GM18498 (cell line): ENCODE data around the gene ACOT4.
"Not testable (repeated sequence)": the region's sequence is repeated elsewhere in the genome, so short reads cannot be mapped to it uniquely, and the experiment has no call there.

Source experiments
- ATAC-seq: cut with Tn5 transposase; IDR thresholded peaks from one replicate; pipeline ENCODE4 v1.9.1; 2021; ENCODE audit warnings: mild to moderate bottlenecking, moderate library complexity; ENCODE audit not compliant: unreplicated experiment

ACOT4 gene, protein sequence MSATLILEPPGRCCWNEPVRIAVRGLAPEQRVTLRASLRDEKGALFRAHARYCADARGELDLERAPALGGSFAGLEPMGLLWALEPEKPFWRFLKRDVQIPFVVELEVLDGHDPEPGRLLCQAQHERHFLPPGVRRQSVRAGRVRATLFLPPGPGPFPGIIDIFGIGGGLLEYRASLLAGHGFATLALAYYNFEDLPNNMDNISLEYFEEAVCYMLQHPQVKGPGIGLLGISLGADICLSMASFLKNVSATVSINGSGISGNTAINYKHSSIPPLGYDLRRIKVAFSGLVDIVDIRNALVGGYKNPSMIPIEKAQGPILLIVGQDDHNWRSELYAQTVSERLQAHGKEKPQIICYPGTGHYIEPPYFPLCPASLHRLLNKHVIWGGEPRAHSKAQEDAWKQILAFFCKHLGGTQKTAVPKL

DNA sequence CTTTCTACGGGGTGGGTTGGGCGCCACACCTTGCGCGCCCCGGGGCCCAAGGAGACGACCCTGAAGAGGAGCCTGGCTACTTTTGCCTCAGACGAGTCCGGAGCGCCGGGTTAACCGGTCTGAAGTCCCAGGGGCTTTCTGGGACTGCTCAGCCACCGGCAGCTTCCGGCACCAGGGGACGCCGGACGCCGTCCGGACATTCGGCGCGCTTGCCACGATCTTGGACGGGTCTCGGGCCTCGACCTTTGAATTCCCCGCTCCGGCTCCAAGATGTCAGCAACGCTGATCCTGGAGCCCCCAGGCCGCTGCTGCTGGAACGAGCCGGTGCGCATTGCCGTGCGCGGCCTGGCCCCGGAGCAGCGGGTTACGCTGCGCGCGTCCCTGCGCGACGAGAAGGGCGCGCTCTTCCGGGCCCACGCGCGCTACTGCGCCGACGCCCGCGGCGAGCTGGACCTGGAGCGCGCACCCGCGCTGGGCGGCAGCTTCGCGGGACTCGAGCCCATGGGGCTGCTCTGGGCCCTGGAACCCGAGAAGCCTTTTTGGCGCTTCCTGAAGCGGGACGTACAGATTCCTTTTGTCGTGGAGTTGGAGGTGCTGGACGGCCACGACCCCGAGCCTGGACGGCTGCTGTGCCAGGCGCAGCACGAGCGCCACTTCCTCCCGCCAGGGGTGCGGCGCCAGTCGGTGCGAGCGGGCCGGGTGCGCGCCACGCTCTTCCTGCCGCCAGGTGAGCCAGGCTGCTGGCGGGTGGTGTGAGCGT lies at the start of gene ACOT4:
TSS of gene ACOT4 (plus strand) at position 184 of the 760 bp plus-strand sequence. CDS start at position 271, 87 bp downstream.
- ATAC-seq, result peak; percentile 65

DNA sequence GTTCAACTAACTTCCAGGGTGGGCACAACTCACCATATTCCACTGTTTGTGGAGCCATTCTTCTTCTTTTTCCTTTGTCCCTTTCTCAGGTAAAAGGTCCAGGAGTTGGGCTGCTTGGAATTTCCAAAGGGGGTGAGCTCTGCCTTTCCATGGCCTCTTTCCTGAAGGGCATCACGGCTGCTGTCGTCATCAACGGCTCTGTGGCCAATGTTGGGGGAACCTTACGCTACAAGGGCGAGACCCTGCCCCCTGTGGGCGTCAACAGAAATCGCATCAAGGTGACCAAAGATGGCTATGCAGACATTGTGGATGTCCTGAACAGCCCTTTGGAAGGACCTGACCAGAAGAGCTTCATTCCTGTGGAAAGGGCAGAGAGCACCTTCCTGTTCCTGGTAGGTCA lies 48.7 kb upstream of the ACOT4 start:
- not testable (repeated sequence) for ATAC-seq

DNA sequence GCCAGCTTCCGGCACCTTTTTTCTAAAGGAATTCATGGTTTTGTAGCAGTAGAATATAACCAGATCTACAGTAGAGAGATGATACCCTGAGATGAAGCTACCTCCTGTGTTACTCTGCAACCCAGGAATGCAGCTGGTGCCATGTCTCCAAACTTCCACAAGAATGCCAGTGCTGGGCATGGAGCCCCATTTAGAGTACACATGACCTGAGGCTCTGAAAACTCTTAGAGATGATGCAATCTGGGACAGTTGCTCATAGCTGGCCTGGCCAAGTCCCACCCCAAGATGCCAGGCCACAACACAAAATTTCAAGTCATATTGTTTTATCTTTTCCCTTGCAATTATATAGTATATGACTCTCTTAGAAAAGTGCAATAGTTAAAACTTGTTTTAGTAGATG lies 46.3 kb upstream of the ACOT4 start:
- not testable (repeated sequence) for ATAC-seq

DNA sequence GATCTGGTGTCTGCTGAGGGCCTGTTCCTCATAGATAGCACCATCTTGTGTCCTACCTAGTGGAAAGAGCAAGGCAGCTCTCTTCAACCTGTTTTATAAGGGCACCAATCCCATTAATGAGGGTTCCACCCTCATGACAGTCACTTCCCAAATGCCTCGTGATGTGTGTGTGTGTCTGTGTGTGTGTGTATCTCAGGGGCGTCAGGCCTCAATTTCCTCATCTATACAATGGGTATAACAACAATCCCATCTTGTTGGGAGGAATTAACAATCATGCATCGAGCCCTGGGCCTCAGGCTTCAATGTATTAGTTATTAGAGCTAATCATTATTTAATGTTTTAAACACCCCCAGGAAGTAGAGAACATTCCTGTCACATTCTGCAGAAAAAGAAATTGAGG lies 42.6 kb upstream of the ACOT4 start:
- not testable (repeated sequence) for ATAC-seq

DNA sequence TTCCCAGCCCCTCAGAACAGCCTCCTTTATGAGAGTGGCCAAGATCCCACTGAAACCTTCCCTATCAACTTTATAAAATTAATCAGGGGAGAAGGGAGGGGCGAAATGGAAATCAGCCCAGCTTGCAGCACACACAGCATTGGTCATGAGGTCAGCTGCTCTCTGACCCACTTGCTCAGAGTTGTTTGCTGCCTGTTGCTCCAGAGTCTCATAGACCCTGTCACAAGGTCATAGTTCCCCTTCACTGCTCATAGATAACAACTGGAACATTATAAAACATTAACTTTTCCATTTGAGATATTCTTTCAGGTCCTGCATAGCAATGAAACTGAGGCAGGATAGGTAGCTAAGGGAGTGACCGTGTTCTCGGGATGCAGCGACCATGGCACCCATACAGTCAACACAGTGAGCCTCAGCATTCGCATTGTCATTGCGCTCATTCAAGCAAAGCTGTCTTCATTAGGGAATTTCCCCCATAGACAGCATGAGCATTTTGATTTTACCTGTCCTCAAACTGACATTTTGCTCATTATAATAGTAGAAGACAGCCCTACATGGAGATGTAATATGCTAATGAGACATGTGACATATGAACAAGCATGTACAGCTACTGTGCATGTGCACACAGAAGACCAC lies 41.7 kb upstream of the ACOT4 start:
- ATAC-seq, result not testable (repeated sequence)

- no peak for ATAC-seq
These were observed 37.8 kb upstream of the ACOT4 start for GRCh38 chr14:73553845-73554244.

- not testable (repeated sequence) for ATAC-seq
These were observed 34.5 kb upstream of the ACOT4 start for GRCh38 chr14:73557201-73557600.

DNA sequence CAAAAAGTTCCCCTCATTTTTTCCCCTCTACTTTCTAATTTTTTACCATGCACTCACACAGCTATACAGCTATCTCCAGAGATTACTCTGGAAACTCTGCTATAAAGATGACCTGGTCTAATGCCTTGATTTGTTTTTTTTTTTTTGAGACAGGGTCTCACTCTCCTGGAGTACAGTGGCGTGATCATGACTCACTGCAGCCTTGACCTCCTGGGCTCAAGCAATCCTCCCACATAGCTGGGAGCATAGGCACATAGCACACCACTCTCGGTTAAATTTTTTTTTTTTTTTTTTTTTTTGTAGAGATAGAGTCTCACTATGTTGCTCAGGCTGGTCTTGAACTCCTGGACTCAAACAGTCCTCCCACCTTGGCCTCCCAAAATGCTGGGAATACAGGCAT lies 33.4 kb upstream of the ACOT4 start:
- ATAC-seq, result not testable (repeated sequence)

DNA sequence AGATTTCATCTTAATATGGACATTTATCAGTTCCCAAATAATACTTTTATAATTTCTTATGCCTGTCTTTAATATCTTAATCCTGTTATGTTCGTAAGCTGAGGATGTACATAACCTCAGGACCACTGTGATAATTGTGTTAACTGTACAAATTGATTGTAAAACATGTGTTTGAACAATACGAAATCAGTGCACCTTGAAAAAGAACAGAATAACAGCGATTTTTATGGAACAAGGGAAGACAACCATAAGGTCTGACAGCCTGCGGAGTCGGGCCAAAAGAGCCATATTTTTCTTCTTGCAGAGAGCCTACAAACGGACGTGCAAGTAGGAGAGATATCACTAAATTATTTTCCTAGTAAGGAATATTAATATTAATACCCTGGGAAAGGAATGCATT lies 29.4 kb upstream of the ACOT4 start:
- not testable (repeated sequence) for ATAC-seq

- not testable (repeated sequence) for ATAC-seq
These were observed 29.0 kb upstream of the ACOT4 start for GRCh38 chr14:73562696-73563095.

- ATAC-seq, result not testable (repeated sequence)
These were observed 25.2 kb upstream of the ACOT4 start for GRCh38 chr14:73566431-73566830.

GRCh38 chr14:73566935-73567334 lies 24.7 kb upstream of the ACOT4 start:
- not testable (repeated sequence) for ATAC-seq

GRCh38 chr14:73567358-73567757 lies 24.3 kb upstream of the ACOT4 start:
- ATAC-seq, result no peak

GRCh38 chr14:73567951-73568885 lies 23.5 kb upstream of the ACOT4 start:
- no peak for ATAC-seq

DNA sequence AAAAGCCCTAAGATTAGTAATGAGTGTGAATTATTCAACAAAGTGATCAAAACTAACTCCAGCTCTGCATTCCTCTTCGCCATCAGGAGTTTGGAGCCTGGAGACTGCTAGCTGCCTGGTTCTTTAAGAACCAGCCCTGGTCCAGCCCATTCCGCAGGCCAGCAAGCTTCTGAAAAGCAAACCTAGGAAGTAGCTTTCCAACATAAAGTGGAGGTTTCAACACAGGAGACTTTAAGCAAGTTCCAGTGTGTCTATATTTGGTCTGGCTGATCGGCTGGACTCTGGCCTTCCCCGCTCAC lies 22.8 kb upstream of the ACOT4 start:
- ATAC-seq, result not testable (repeated sequence)

- peak; percentile 63 for ATAC-seq
These were observed 22.3 kb upstream of the ACOT4 start, which contains the start of gene ACOT2 for GRCh38 chr14:73569185-73569958. Gene ACOT2 (plus strand): TSS chr14:73569213. CDS start chr14:73569241, 28 bp downstream.

- peak; percentile 45 for ATAC-seq
These were observed 20.8 kb upstream of the ACOT4 start for GRCh38 chr14:73570913-73571312.

DNA sequence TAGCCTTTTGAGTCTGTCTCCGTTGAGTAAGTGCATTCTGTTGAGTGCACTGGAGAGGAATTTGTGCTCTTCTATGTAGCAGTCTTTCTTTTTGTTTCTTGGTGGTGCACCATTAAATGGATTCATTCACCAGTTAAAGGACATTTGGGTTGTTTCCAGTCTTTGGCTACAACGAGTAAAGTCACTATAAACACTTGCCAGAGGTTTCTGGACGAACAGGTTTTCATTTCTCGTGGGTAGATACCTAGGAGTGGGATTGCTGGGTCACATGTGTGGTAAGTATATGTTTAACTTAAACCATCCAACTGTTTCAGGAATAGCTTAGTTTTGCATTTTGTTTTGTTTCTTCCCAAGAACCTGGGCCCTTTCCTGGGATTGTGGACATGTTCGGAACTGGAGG lies 18.6 kb upstream of the ACOT4 start:
- not testable (repeated sequence) for ATAC-seq

GRCh38 chr14:73573740-73574139 lies 17.9 kb upstream of the ACOT4 start:
- ATAC-seq, result not testable (repeated sequence)

DNA sequence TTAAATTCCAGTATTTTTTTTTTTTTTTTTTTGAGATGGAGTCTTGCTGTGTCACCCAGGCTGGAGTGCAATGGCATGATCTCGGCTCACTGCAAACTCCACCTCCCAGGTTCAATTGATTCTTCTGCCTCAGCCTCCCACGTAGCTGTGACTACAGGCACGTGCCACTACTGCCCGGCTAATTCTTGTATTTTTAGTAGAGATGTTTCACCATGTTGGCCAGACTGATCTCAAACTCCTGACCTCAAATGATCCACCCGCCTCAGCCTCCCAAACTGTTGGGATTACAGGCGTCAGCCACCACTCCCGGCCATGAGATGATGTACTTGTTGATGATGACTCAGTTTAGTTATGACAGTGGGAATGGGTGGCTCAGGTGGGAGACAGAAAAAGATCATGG lies 17.4 kb upstream of the ACOT4 start:
- ATAC-seq, result not testable (repeated sequence)
